Jurkat, Clone E6-1 (cell line): Measurements from ENCODE around the gene CACNA2D1.
"Not testable (repeated sequence)": the region's sequence is repeated elsewhere in the genome, so short reads cannot be mapped to it uniquely, and the experiment has no call there.

Source experiments
- DNase-seq: peaks from one replicate; pipeline ENCODE4 v3.0.0-alpha.2; 2011; ENCODE audit warnings: low read depth, low spot score
- H3K4me3 ChIP-seq: 2 replicates; pipeline ENCODE4 v1.5.1; 2011; ENCODE audit warnings: mild to moderate bottlenecking, low read length, control low read depth, moderate library complexity

CACNA2D1 gene

GRCh38 chr7:82158327-82158726 is 285.2 kb downstream of the CACNA2D1 start:
- H3K4me3 ChIP-seq, result no peak overlapping the region
- no peak for DNase-seq

GRCh38 chr7:82156893-82157292 is 286.7 kb downstream of the CACNA2D1 start:
- no peak overlapping the region for H3K4me3 ChIP-seq
- DNase-seq, result no peak

- DNase-seq, result no peak
- no peak overlapping the region for H3K4me3 ChIP-seq
Observed at GRCh38 chr7:82156168-82156567, 287.4 kb downstream of the CACNA2D1 start.

GRCh38 chr7:82154728-82155127 is 288.8 kb downstream of the CACNA2D1 start:
- no peak for DNase-seq
- no peak overlapping the region for H3K4me3 ChIP-seq

- no peak overlapping the region for H3K4me3 ChIP-seq
- no peak for DNase-seq
Observed at GRCh38 chr7:82153776-82154175, 289.8 kb downstream of the CACNA2D1 start.

- H3K4me3 ChIP-seq, result no peak overlapping the region
- no peak for DNase-seq
Observed at GRCh38 chr7:82152858-82153257, 290.7 kb downstream of the CACNA2D1 start.

- no peak for DNase-seq
- H3K4me3 ChIP-seq, result no peak overlapping the region
Observed at GRCh38 chr7:82146491-82146890, 297.1 kb downstream of the CACNA2D1 start.

- DNase-seq, result no peak
- no peak overlapping the region for H3K4me3 ChIP-seq
Observed at GRCh38 chr7:82142263-82142864, 301.2 kb downstream of the CACNA2D1 start.

- no peak overlapping the region for H3K4me3 ChIP-seq
- no peak for DNase-seq
Observed at GRCh38 chr7:82141427-82141826, 302.1 kb downstream of the CACNA2D1 start.

- H3K4me3 ChIP-seq, DNase-seq: not testable (repeated sequence)
Observed at GRCh38 chr7:82140608-82141007, 303.0 kb downstream of the CACNA2D1 start.

GRCh38 chr7:82131215-82131614 is 312.4 kb downstream of the CACNA2D1 start:
- no peak for DNase-seq
- H3K4me3 ChIP-seq, result no peak overlapping the region

- no peak overlapping the region for H3K4me3 ChIP-seq
- DNase-seq, result no peak
Observed at GRCh38 chr7:82129091-82129490, 314.5 kb downstream of the CACNA2D1 start.

GRCh38 chr7:82128546-82128945 is 315.0 kb downstream of the CACNA2D1 start:
- H3K4me3 ChIP-seq, result no peak overlapping the region
- no peak for DNase-seq

- no peak for DNase-seq
- no peak overlapping the region for H3K4me3 ChIP-seq
Observed at GRCh38 chr7:82126576-82126975, 317.0 kb downstream of the CACNA2D1 start.

GRCh38 chr7:82124445-82124844 is 319.1 kb downstream of the CACNA2D1 start:
- H3K4me3 ChIP-seq, result no peak overlapping the region
- no peak for DNase-seq

GRCh38 chr7:82122275-82122674 is 321.3 kb downstream of the CACNA2D1 start:
- no peak overlapping the region for H3K4me3 ChIP-seq
- no peak for DNase-seq

- H3K4me3 ChIP-seq, result no peak overlapping the region
- no peak for DNase-seq
Observed at GRCh38 chr7:82114237-82114636, 329.3 kb downstream of the CACNA2D1 start.

GRCh38 chr7:82110146-82110840 is 333.3 kb downstream of the CACNA2D1 start:
- no peak for DNase-seq
- no peak overlapping the region for H3K4me3 ChIP-seq

- H3K4me3 ChIP-seq, result no peak overlapping the region
- no peak for DNase-seq
Observed at GRCh38 chr7:82109288-82109687, 334.3 kb downstream of the CACNA2D1 start.

GRCh38 chr7:82106201-82106600 is 337.4 kb downstream of the CACNA2D1 start:
- DNase-seq, result no peak
- no peak overlapping the region for H3K4me3 ChIP-seq

- DNase-seq, result no peak
- no peak overlapping the region for H3K4me3 ChIP-seq
Observed at GRCh38 chr7:82105463-82105862, 338.1 kb downstream of the CACNA2D1 start.
